Fibroblast of gingiva (primary cell): ENCODE data around the gene PLEKHM1.
"Not testable (repeated sequence)": the region's sequence is repeated elsewhere in the genome, so short reads cannot be mapped to it uniquely, and the experiment has no call there.

ENCODE experiments used
- DNase-seq: peaks from one replicate; pipeline ENCODE4 v3.0.0-alpha.2; 2011; ENCODE audit warnings: low read depth

PLEKHM1 gene

DNA sequence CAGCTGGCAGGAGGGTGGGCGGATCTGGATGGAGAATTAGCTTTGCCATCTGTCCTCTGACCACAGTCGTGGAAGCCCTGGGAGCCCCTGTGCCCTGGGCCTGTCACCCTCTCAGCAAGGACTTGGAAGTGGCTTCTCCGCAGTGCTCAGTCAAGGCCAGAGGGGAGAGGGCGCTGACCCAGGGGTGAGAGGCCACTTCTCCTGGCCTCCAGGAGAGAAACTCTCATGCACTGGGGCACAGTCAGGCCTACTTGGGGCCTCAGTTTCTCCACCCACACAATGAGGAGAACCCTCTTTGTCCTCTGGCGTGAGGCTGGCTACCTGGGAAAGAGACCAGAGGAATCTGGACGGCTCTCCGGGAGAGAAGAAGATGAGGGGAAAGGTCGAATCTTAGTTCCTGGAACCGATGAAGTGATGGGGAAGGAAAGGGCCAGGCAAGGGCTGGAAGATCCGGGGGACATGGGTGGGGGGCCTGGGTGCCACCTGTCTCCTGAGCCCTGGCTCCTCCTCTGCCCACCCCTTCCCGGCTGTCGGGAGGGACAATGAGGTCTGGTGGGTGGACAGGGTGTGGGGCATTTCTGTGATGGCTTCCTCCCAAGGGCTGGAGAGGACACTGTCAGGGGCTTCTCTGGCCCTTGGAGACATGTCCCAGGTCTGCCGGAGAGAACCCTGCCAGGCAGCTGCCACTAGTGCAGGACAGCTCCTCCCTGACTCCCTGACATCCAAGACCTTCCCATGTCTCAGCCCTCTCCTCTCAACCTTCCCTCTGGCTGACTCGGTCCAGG is 48.8 kb downstream of the PLEKHM1 start:
- DNase-seq: no peak

DNA sequence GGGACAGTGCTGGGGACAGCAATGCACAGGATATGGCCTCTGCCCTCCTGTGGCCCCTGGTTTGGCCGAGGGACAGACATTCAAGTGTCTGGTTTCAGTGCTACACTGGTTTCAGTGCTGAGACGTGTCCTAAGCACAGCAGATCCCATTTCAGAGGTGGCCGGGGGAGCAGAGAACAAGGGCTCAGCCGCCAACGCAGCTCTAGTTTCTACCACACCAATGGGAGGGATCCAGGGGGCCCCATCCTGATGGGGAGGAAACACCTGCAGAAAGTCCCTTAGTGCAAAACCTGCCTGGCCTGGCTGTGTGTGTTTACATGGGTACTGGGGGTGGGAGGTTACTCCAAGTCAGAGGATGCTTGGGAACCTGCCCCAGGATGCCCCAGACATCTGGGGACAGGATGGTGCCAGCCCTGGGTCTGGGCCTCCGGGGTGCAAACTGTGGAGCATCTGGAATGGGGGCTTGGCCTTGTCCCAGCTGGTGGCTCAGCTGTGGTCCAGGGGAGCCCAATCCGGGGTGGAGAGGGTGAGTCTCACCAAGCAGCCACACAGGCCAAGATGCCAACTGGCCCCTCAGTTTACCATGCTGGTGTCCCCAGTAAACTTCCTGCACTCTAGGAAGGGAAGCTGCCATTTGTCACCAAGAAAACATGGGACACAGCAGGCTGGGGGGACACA is 49.5 kb downstream of the PLEKHM1 start:
- DNase-seq: not testable (repeated sequence)

DNA sequence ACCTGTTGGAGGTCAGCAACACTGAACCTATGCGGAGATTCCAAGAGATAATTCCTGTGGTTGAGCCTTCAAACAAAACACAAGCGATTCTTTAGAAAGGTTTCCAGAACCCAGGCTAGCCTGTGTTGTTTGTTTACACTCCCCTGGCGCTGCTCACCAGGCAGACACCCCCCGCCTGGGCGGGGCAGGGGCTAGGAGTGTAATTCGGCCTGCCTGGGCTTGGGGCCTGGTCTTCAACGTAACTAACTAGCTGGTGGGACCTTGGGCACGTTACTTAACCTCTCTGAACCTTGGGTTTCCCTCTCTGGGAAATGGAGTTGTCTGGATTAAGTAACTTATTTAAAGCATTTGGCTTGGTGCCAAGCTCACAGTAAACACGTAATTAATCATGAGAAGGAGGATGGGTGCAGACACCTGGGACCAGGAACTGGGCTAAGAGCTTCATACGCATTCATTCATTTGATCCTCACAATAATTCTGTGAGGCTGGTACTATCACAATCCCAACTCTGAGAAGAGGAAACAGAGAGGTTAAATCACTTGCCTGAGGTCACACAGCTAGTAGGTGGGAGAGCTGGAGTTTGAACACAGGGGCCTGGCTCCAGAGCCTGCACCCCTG is 50.3 kb downstream of the PLEKHM1 start:
- no peak for DNase-seq

- no peak for DNase-seq
These were observed 51.5 kb downstream of the PLEKHM1 start for GRCh38 chr17:45438931-45439610.

DNA sequence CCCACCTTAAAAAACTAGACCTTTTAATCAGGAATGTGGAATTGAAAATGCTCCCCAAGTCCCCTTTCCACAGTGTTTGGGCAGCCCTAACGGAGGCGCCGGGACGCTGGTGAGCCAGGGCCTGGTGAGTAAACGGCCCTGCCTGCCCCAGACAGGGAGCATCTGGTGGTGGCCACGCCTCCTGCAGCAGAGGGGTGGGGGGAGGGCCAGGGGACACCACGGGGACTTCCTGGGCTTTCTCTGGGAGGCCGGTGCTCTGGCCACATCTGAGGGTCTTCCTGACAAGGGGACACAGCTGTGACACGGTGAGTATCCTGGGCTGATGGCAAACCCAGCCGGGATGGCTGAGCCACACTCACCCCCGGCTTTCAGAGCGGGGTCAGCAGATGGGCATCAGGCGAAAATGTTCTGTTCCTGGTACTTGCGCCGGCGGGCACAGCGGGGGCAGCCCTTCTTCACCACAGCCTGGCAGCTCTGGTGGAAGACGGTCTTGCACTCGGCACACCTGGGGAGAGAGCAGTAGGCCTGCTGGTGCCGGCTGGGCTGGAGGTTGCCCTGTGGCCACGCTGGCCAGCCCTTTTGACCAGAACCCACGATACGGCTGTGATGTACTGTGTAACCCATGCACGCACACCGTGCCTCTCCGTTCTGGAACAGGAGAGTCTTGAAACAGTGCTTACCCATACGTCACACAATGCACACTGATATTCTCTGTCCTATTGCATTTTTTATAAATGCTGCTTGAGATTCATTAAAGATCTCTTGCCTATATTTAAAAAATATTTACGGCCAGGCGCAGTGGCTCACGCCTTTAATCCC is 52.8 kb downstream of the PLEKHM1 start:
- DNase-seq: no peak

- DNase-seq: no peak
These were observed 53.7 kb downstream of the PLEKHM1 start for GRCh38 chr17:45436625-45437464.

- no peak for DNase-seq
These were observed 54.4 kb downstream of the PLEKHM1 start for GRCh38 chr17:45436161-45436560.

DNA sequence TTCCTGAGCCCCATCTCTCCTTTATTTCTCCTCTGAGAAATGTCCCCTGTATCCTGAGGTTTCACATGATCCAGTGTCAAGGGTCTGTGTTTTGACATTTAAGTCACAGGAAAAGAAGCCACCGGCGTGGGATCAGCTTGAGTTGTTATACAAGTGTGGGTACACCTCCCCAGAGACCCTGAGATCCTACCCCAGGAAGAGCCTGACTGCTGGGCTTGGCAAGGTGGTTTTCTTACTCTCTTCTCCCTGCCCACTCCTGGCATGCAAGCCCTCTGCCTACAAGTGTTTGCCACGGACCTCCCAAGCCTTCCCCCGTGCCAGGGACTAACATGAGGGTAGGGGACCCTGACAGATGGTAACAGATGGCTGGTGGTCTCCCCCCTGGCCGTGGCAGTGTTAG is 55.0 kb downstream of the PLEKHM1 start:
- DNase-seq: no peak

DNA sequence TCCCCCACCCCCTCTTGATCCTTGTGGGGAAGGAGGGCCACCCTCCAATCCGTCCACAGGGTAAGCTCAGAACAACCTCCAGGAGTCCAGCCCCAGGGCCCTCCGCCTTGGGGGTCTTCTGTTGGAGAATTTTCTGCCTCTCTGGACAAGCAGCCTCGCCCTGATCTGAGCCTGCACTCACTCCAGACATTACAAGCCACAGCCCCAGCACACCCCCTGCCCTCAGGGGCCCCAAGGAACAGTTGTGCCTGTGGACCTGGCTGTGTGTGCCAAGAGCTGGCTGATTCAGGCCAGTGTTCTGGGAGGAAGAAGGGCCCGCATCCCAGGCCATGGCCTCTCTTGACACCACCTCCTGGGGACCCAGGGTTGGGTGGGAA is 57.4 kb downstream of the PLEKHM1 start:
- no peak for DNase-seq

DNA sequence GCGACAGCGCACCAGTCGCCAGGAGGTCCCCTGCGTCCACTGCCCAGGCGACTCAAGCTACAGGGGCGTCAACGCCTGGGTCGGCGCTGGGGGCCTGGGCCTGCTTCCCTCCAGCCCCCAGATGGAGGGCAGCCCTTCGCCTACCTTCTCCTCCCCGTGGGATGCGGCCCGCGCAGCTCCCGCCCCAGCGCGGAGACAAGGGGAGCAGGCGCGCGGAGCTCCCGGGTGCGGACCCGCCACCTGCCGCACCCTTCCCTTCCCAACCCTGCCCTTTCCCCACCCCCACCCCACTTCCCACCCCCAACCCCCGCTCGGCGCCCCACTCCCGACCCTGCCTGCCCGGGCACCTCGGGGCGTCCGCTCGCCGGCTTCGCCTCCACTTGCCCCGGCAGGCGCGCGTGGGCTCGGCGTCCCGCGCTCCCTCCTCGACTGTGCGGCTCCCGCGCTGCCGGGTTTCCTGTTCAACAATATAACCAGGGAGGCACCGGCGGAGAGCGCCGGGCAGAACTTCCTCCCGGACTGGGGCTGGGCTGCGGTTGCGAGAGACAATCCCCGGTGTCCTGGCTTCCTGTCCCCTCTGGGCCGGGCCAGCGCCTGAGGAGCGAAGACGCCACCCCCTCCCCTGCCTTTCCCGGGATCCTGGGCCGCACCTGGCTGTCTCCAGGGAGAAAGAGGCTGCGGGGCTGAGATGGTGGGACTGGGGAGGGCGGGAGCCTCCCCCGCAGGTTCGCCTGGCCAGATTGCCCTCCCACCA is 57.9 kb downstream of the PLEKHM1 start, which contains the start of gene ARHGAP27:
Gene ARHGAP27, minus strand, starts transcription at position 466 of the 754 bp plus-strand sequence. CDS start 2,591 bp downstream, outside the sequence.
- DNase-seq: no peak

GRCh38 chr17:45431531-45432404 is 58.8 kb downstream of the PLEKHM1 start:
- peak; percentile 14 for DNase-seq

GRCh38 chr17:45430738-45431530 is 59.6 kb downstream of the PLEKHM1 start:
- DNase-seq: no peak

DNA sequence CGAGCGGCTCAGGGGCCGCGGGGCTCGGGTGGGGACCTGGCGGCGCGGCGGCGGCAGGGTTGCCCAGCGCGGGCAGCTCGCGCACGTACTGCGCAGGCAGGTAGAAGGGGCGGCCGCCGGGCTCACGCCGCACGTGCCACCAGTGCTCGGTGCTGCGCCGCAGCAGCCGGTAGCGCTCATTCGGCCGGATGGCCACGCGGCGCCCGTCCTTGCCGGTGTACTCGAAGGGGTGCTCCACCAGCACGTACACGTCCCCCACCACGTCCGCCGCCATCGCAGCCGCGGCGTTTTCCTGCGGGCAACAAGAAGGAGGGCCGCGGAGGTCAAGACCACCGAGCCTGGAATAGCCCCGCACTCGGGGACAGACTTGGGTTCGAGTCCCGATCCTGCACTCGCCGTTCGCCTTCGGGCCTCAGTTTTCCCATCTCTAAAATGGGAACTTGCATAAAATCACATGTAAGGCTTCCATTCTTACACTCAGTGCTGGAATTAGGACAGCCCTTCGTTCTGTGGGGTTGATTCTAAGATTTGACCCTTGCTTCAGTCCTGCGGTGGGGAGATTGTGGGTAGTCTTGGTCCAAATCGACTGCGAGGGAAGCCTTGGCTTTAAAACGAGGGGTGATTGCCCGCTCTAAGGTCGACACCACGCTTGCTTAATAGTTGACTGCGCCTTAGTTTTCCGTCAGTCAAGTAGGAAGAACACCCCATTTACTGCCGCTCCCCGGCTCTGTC is 60.3 kb downstream of the PLEKHM1 start:
- DNase-seq: no peak

DNA sequence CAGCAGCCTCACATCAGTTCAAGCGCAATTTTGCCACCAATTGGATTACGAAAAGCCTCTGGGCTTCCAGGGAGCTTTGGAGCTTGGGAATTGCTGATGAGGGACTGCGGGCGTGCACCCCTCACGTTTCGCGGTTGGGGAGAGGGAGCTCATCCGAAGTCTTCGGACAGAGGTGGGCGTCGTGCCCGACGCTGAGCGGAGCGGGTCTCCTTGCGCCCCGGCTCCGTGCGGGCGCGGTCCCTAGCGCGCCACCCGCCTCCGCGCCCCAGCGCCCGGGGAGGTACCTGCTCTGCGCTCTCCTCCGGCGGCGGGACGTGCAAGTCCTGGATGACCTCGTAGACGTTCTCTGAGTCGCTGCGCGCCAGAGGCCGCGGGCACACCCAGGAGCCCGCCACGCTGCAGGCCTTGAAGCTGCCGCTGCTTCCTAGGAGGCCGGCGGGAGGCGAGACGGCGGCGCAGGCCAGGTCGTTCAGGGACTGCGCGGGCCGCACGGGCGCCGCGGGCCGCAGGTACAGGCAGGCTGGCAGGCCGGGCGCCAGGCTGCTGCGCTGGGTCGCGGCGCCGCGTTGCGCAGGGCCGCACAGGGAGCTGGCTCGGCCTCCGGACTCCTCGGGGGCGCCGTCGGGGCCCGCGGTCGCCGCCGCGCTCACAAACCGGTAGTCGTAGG is 61.0 kb downstream of the PLEKHM1 start:
- no peak for DNase-seq

DNA sequence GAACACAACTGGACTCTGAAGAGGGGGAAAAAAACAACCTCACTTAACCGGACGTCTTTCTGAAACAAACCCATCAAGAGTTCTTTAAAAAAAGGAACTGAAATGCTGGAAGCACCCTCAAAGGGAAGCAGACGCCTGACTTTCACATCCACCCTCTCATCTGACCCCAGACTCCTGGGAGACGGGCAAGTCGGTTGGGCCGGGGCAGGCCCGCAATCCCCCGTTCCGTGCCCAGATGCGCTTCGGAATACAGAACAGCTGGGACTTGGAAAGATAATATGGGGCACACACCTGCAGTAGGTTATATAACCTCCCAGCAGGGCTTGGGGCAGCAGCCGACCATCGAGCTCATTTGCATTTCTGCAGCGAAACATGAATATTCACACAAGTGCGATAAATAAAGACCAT is 61.6 kb downstream of the PLEKHM1 start:
- no peak for DNase-seq

GRCh38 chr17:45428050-45428617 is 62.4 kb downstream of the PLEKHM1 start:
- peak; percentile 31 for DNase-seq
